ENCODE results near the gene DCUN1D5.
A peak's percentile ranks its signal among the peaks of the same experiment; 100 is the strongest.

Gene DCUN1D5

GRCh38 chr11:103091801-103092524 lies at the start of gene DCUN1D5:
Gene DCUN1D5, minus strand, starts transcription at chr11:103092160. Its CDS starts 288 bp downstream, at chr11:103091872.
- peak; percentile 93 for DNase-seq (ENCODE audit: low read depth)
- peak within 1 kb of the TSS; percentile 83 for H3K4me3 ChIP-seq (ENCODE audit: low read length)
- TF ChIP-seq CTCF (conservative IDR thresholded peaks at IDR 0.05; ENCODE audit: low read length), result no peak

DNA sequence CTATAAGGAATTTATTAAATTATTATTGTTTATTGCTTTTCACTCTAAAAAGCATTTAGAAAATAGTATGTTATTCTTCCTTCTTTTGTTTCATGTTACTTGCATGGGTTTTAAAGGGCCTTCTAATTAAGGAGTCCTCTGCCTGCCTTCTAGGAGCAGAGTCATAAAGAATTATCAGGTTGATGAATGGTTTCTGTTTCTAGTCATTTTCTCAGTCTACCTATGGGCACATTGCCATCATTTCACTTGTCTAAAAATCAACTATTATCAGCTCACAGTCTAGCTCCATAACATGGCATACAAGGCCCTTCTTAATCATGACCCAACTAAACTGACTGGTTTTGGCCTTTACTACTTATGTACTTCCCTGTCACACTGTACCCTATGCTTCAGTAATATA lies 33.5 kb upstream of the DCUN1D5 start:
- H3K4me3 ChIP-seq (ENCODE audit: low read length), result no peak overlapping the region
- TF ChIP-seq CTCF (conservative IDR thresholded peaks at IDR 0.05; ENCODE audit: low read length), result no peak
- DNase-seq (ENCODE audit: low read depth), result no peak

GRCh38 chr11:103114836-103115235 lies 22.9 kb upstream of the DCUN1D5 start:
- no peak overlapping the region for H3K4me3 ChIP-seq (ENCODE audit: low read length)
- DNase-seq (ENCODE audit: low read depth), result no peak
- TF ChIP-seq CTCF (conservative IDR thresholded peaks at IDR 0.05; ENCODE audit: low read length), result no peak

GRCh38 chr11:103112364-103112763 lies 20.4 kb upstream of the DCUN1D5 start:
- no peak for DNase-seq (ENCODE audit: low read depth)
- H3K4me3 ChIP-seq (ENCODE audit: low read length), result no peak overlapping the region; the same call in 1 of the 2 replicates
- TF ChIP-seq CTCF (conservative IDR thresholded peaks at IDR 0.05; ENCODE audit: low read length), result no peak

DNA sequence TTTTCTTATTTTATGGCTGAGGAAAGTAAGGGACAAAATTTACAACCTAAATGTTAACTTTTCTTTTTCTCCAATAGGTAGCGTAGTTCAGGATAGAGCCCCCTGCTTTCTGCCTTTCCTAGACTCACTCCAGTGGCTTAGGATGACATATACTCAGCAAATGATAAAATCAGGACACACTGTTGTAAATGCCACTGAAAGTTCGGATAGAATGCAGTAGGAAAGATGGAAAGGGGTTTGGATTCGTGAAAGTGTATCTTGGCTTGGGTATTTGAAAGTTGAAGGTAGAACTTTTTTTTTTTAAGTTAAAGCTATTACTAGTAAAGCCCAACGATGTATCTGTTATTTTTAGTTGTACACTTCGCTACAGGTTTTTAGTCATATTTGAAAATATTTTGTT lies 19.4 kb upstream of the DCUN1D5 start:
- H3K4me3 ChIP-seq (ENCODE audit: low read length), result no peak overlapping the region
- no peak for DNase-seq (ENCODE audit: low read depth)
- no peak for TF ChIP-seq CTCF (conservative IDR thresholded peaks at IDR 0.05; ENCODE audit: low read length)

GRCh38 chr11:103110391-103110790 lies 18.4 kb upstream of the DCUN1D5 start:
- peak overlapping the region; percentile 82 for H3K4me3 ChIP-seq (ENCODE audit: low read length)
- peak; percentile 63 for DNase-seq (ENCODE audit: low read depth)
- TF ChIP-seq CTCF (conservative IDR thresholded peaks at IDR 0.05; ENCODE audit: low read length), result peak; percentile 60

GRCh38 chr11:103109818-103110388 lies 17.9 kb upstream of the DCUN1D5 start:
- no peak for TF ChIP-seq CTCF (conservative IDR thresholded peaks at IDR 0.05; ENCODE audit: low read length)
- peak overlapping the region; percentile 82 for H3K4me3 ChIP-seq (ENCODE audit: low read length)
- peak; percentile 7 for DNase-seq (ENCODE audit: low read depth)
